ENCODE data around the gene ARHGEF17.
"Not testable (repeated sequence)": the region's sequence is repeated elsewhere in the genome, so short reads cannot be mapped to it uniquely, and the experiment has no call there.

Gene ARHGEF17

DNA sequence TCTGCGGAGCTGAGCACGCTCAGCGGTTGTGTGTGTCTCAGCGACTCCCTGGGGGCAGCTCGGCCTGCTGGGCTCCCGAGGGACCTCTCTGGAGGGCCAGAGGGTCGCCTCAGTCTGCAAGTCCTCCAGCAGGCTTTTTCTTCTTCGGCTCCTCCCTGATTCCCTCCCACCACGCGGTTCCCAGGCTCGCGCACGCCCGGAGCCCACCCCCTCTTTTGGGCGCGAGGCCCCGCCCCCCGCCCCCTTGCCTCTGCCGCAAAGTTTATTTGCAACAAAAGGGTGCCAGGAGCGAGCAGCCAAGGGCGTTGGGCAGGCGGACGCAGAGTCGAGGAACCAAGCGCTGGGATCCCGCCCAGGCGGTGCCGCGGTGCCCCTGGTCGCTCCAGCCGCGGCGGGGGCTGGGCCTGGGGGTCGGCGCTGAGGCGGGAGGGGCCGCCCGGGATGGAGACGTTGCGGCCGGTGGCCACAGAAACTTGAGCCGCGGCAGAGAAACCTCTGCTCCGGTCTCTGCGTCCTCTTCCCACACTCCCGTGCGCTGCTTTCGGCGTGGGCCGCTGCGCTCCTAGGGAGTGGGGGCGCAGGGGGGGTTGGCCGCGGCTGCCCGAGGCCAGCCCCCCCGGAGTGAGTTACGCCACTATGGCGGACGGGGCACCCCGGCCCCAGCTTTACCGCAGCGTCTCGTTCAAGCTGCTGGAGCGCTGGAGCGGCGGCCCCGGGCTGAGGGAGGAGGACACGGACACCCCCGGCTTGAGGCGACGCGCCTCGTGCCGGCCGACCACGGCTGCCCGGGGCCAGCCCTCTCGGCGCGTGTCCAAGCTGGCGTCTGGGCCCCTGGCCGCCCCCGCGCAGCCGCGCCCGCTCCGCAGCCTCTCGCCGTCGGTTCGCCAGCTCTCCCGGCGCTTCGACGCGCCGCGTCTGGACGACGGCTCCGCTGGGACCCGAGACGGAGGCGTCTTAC lies at the start of gene ARHGEF17:
Gene ARHGEF17 (plus strand): TSS at position 274 of the 958 bp plus-strand sequence. CDS start 363 bp downstream, at position 637.
- no peak for DNase-seq

- peak; percentile 32 for DNase-seq
Observed at GRCh38 chr11:73259406-73260126, 48.5 kb upstream of the ARHGEF17 start.

GRCh38 chr11:73260127-73260457 lies 48.0 kb upstream of the ARHGEF17 start:
- DNase-seq = peak; percentile 33

DNA sequence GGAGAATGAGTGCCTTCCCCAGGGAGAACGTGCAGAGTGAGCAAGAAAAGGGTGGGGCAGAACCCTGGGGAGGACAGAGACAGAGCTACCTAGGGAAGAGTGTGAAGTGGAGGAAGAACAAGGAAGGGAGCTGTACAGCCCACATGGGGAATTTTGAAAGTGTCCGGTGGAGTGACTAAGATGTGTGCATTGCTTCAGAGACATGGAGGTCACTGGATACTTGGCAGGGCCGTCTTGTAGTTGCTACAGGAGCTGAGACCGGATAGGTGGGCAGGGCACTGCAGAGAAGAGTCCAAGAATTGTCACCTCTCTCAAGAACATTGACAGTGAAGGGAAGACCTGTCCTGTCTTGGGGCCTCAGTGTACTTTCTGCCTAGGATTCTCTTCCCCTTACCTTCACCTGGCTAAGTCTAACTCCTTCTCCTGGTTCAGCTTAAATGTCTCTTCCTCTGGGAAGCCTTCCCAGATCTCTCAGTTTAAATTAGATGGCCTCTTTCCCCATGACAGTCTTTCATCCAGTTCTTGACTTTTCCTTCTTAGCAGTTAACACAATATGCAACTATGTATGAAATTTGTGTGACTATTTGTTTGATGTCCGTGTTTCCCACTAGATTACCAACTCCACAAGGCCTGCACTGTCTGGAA lies 45.1 kb upstream of the ARHGEF17 start:
- DNase-seq = peak; percentile 19

DNA sequence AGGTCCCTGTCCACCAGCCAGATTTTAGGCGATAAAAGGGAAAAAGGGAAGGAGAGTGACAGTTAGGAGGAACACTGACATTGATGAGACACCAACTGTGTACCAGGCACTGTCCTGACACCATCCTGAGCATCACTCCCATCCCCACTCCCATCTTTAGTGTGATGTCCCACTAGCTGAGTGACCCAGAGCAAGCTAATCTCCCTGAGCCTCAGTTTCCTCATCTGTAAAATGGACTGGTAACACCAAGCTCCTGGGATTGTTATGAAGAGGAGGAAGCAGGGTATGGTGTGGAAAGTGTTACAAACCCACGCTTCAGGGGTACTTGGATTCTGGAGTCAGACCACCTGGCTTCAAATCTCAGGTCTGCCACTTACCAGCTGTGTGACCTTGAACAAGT lies 44.4 kb upstream of the ARHGEF17 start:
- DNase-seq = peak; percentile 26

DNA sequence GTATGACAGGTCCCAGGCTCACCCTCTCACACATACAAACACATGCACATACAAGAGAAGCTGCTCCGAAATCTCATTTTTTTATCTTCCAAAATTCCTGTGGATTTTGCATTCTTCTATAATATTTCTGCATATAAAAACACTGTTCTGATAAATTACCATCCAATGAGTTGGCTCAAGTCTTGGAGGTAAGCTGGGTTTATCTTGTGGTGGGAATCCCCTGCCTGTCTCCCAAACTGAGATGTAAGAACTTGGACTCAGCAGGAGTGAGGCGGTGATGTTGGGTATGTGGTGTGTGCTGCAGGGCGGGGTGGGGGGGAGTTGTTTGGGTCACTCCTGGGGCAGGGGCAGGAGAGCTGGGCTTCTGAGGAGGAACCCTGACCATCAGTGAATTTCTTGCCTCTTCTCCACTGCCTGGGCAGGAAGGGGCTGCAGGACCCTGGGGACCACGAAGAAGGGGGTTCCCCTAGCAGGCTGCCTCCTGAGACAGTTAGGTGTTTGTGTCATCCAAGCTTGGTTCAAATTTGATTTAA lies 42.7 kb upstream of the ARHGEF17 start:
- DNase-seq = peak; percentile 9

DNA sequence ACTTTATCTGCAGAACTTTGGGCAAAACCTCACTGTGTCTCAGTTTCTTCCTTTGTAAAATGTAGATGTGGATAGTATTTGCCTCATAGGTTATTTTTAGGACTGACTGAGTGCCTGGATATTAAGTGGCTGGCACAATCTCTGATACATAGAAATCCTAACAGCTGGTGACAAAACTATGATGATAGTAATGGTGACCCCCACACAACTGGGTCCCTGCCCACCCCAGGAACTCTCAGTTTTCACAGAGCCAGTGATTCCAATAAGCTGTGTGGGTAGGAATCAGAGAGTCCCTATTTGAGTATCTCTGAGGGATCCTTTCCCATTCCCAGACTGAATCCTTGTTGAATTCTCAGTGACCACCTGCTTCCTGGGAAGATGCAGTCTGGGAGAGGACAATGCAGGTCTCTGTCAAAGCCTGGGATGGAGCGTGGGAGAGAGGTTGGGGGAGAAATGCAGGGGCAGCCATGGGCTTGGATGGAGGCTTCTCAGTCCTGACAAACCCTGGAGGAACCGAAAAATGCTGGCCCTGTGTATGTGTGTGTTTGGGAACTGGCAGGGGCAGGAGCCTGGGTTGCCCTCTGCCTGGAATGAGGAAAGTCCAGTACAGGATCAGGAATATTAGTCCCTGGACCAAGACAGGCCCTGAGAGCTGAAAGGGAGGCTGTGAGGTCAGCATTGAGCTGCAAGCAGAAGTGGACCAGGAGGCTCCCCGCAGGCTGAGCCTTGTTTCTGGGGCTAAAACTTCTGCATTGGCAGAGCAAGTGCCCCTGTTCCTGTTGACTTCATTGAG lies 42.0 kb upstream of the ARHGEF17 start:
- DNase-seq = peak; percentile 40

DNA sequence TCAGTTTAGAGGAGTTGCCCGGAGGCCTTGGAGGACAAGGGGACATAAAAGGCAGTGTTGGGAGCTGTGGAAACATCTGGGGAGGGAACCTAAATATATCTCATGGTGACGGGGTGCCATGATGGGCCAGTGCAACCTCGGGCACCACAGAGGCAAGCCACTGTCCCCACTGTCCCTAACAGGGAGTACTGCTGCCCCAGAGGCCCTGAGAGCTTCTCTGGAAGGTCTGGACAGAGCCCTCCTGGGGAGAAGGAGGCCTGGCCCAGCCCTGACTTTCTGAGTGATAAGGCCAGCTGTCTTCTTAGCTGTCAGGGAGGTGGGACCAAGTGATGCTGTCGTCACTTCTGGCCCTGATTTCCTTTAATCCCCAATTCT lies 41.4 kb upstream of the ARHGEF17 start:
- peak; percentile 35 for DNase-seq

GRCh38 chr11:73267122-73267846 lies 40.8 kb upstream of the ARHGEF17 start:
- DNase-seq = peak; percentile 40

DNA sequence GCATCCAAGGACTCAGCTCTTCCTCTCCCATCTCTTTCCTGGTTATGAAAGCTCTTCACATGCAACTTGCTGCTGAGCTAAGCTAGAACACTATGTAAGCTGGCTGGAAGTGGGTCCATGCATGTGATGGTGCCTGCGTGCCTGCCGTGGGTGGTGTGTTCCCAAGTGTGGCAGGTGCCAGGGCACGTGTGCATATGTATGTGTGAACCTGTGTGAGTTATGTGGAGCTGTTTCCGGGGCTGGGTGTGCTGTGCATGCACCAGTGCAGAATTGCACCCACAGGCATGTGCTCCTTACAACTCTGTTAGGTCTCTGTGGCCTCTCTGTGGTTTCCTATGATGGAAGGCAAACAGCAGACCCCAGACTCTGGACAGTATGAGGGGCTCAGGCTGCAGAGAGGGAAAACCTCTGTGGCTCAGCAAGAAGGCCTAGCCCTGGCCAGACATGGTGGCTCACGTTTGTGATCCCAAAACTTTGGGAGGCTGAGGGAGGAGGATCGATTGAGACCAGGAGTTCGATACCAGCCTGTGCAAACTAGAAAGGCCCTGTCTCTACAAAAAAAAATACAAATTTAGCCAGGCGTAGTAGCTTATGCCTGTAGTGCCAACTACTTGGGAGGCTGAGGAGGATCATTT lies 40.1 kb upstream of the ARHGEF17 start:
- DNase-seq = peak; percentile 38

- peak; percentile 33 for DNase-seq
Observed at GRCh38 chr11:73268671-73269271, 39.3 kb upstream of the ARHGEF17 start.

DNA sequence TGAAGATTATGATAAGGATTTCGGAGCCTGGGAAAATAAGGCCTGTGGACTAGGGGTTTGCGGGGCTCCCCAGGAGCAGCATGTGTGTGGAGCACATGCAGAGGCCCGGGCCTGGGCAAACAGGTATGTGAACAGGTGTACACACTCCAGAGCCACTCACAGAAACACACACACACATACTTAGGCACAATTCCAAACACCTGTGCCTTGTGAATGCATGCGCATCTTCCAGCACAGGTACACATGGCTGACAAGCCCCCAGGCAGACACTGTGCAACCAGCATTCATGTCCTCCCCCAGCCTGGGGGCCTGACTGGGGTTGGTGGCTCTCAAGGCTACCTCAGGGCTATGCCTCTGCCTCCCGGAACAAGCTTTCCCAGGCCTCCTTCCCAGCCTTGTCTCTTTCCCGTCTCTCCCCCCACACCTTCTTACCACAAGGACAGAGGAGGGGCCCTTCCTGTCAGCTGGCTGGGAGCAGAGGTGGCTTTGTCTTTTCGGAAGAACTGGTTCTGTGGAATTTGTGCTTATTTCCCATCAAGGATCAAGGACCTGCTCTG lies 38.5 kb upstream of the ARHGEF17 start:
- peak; percentile 35 for DNase-seq

- DNase-seq = peak; percentile 49
Observed at GRCh38 chr11:73270016-73270854, 37.8 kb upstream of the ARHGEF17 start.

- DNase-seq = peak; percentile 38
Observed at GRCh38 chr11:73270855-73271477, 37.1 kb upstream of the ARHGEF17 start.

- DNase-seq = not testable (repeated sequence)
Observed at GRCh38 chr11:73271478-73271865, 36.6 kb upstream of the ARHGEF17 start.

- peak; percentile 30 for DNase-seq
Observed at GRCh38 chr11:73271936-73272679, 36.0 kb upstream of the ARHGEF17 start, which contains the start of gene P2RY6. TSS of gene P2RY6 (plus strand) at chr11:73272338. CDS start at chr11:73296519, 24,181 bp downstream.

DNA sequence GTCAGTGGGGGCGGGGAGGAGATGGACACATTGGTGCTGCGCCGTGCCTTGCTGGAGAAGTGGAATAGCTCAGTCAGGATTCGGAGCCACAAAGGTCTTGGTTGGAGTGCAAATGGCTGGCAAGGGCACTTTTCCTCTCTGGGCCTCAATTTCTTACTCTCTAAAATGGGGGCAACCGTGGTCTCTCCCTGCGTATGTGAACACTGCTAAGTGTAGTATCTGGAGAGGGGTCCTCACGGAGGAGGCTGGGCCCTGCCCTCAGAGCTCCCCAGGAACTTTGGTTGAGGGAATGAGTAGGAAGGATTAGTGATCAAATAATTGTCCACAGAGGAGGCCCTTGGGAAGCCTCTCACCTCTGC lies 35.4 kb upstream of the ARHGEF17 start:
- no peak for DNase-seq

All from activated CD8-positive, alpha-beta memory T cell treated with anti-CD3 and anti-CD28 coated beads for 24 hours (primary cell).